ENCODE measurements around the gene DCTN3. TPM values are rescaled to one million over a fixed set of nuclear protein-coding genes. Genes with fewer than 3 reads are reported as not detected.

DCTN3 gene
- total RNA-seq, 1 donor from 2014 or later, result 94.8 TPM

GRCh38 chr9:34573599-34574325 lies 46.5 kb downstream of the DCTN3 start:
- H3K4me3 Mint-ChIP-seq (ENCODE audit: unreplicated experiment), result no peak overlapping the region
- no peak overlapping the region for H3K27ac ChIP-seq (ENCODE audit: low read depth, low read length)

DNA sequence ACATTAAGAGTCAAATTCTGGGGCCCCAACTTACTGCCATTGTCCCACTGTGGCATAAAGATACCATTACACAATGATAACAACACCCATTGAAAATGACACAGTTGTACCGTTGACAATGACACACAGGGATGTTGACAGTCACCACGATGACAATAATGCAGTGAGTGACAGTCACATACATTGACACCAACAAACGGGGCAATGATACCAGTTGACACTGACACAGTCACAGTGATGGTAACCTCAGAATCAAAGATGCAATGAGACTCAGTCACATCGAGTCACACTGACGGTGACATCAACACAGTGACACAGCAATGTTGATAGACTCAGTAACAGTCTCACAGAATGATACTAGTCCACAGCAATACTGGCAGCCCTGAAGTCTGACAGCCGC lies 47.7 kb downstream of the DCTN3 start:
- H3K79me2 ChIP-seq (ENCODE audit: insufficient read depth, low read length), result no peaks in the 10 kb centered on the region
- no peak for TF ChIP-seq CTCF (IDR thresholded peaks at IDR 0.05; ENCODE audit: insufficient read depth, low read depth, low read length)
- no peak for TF ChIP-seq EZH2 (IDR thresholded peaks at IDR 0.05; ENCODE audit: insufficient read depth, low read length)
- Mint-ChIP-seq H3K4me1 (ENCODE audit: low read depth, unreplicated experiment) (peaks cover 32% of the 10 kb centered on the region), H3K27ac (ENCODE audit: unreplicated experiment) (no peak overlapping the region), H3K27me3 (ENCODE audit: low read depth, unreplicated experiment) (peaks cover 37% of the 10 kb centered on the region), H3K9me3 (ENCODE audit: unreplicated experiment) (peaks cover 1% of the 10 kb centered on the region), H3K4me3 (ENCODE audit: unreplicated experiment) (no peak overlapping the region), H3K36me3 (ENCODE audit: low read depth, unreplicated experiment) (peaks cover 2% of the 10 kb centered on the region)
- H4K20me1 ChIP-seq (ENCODE audit: insufficient read depth, low read length), result peaks cover 10% of the 10 kb centered on the region
- H3K36me3 ChIP-seq (ENCODE audit: insufficient read depth, low read length), result no peaks in the 10 kb centered on the region
- H3K4me3 ChIP-seq (ENCODE audit: insufficient read depth, low read depth, low read length), result no peak overlapping the region
- peaks cover 40% of the 10 kb centered on the region for H3K27me3 ChIP-seq (ENCODE audit: insufficient read depth, low read length)
- no peaks in the 10 kb centered on the region for H3K4me1 ChIP-seq (ENCODE audit: insufficient read depth, low read length)
- FAIRE-seq, result no peak
- H3K9me3 ChIP-seq (ENCODE audit: insufficient read depth, low read depth, low read length), result no peaks in the 10 kb centered on the region
- no peak overlapping the region for H3K9ac ChIP-seq (ENCODE audit: low read length)
- no peak overlapping the region for H2AFZ ChIP-seq (ENCODE audit: low read depth, low read length)
- no peak overlapping the region for H3K27ac ChIP-seq (ENCODE audit: low read depth, low read length)
- DNase-seq (ENCODE audit: low read depth), result no peak
- H3K4me2 ChIP-seq (ENCODE audit: low read length), result no peak overlapping the region

More at GRCh38 chr9:34573599-34574325, 46.5 kb downstream of the DCTN3 start:
- H3K36me3 Mint-ChIP-seq (ENCODE audit: low read depth, unreplicated experiment), result no peaks in the 10 kb centered on the region
- DNase-seq (ENCODE audit: low read depth) (no peak), FAIRE-seq (no peak)
- Histone ChIP-seq H3K27me3 (ENCODE audit: insufficient read depth, low read length) (peaks cover 46% of the 10 kb centered on the region), H3K79me2 (ENCODE audit: insufficient read depth, low read length) (no peaks in the 10 kb centered on the region), H3K4me2 (ENCODE audit: low read length) (no peak overlapping the region), H3K36me3 (ENCODE audit: insufficient read depth, low read length) (no peaks in the 10 kb centered on the region), H3K4me3 (ENCODE audit: insufficient read depth, low read depth, low read length) (no peak overlapping the region), H3K9ac (ENCODE audit: low read length) (no peak overlapping the region), H3K4me1 (ENCODE audit: insufficient read depth, low read length) (peaks cover 4% of the 10 kb centered on the region), H2AFZ (ENCODE audit: low read depth, low read length) (no peak overlapping the region), H4K20me1 (ENCODE audit: insufficient read depth, low read length) (peaks cover 13% of the 10 kb centered on the region), H3K9me3 (ENCODE audit: insufficient read depth, low read depth, low read length) (no peaks in the 10 kb centered on the region)
- peaks cover 36% of the 10 kb centered on the region for H3K4me1 Mint-ChIP-seq (ENCODE audit: low read depth, unreplicated experiment)
- no peak for TF ChIP-seq EZH2 (IDR thresholded peaks at IDR 0.05; ENCODE audit: insufficient read depth, low read length)
- no peak for TF ChIP-seq CTCF (IDR thresholded peaks at IDR 0.05; ENCODE audit: insufficient read depth, low read depth, low read length)
- peaks cover 29% of the 10 kb centered on the region for H3K27me3 Mint-ChIP-seq (ENCODE audit: low read depth, unreplicated experiment)
- no peak overlapping the region for H3K27ac Mint-ChIP-seq (ENCODE audit: unreplicated experiment)
- H3K9me3 Mint-ChIP-seq (ENCODE audit: unreplicated experiment), result no peaks in the 10 kb centered on the region

DNA sequence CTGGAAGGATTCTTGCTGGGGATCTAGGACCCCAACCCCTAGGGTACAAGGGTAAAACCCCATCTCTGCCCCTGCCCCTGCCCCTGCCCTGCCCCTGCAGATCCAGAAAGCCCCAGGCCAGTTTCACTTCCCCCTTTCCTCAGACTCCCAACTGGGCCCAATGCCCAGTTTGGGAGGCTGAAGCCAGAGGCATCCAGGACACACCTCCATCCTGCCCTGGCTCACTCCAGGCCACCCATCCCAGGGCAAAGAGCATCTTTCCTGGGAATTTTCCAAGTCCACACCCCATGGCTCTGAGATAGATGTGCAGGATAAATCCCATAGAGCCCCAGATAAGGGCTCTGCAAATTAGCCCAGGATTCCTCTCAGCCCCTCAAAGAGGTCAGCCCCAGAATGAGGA lies 48.2 kb downstream of the DCTN3 start:
- Mint-ChIP-seq H3K27ac (ENCODE audit: unreplicated experiment) (no peak overlapping the region), H3K27me3 (ENCODE audit: low read depth, unreplicated experiment) (peaks cover 42% of the 10 kb centered on the region), H3K36me3 (ENCODE audit: low read depth, unreplicated experiment) (peaks cover 5% of the 10 kb centered on the region), H3K4me1 (ENCODE audit: low read depth, unreplicated experiment) (peaks cover 29% of the 10 kb centered on the region), H3K4me3 (ENCODE audit: unreplicated experiment) (no peak overlapping the region), H3K9me3 (ENCODE audit: unreplicated experiment) (peaks cover 1% of the 10 kb centered on the region)
- no peak for TF ChIP-seq CTCF (IDR thresholded peaks at IDR 0.05; ENCODE audit: insufficient read depth, low read depth, low read length)
- no peak for TF ChIP-seq EZH2 (IDR thresholded peaks at IDR 0.05; ENCODE audit: insufficient read depth, low read length)
- DNase-seq (ENCODE audit: low read depth) (no peak), FAIRE-seq (no peak)
- H4K20me1 ChIP-seq (ENCODE audit: insufficient read depth, low read length), result peaks cover 8% of the 10 kb centered on the region
- no peaks in the 10 kb centered on the region for H3K36me3 ChIP-seq (ENCODE audit: insufficient read depth, low read length)
- H3K4me2 ChIP-seq (ENCODE audit: low read length), result no peak overlapping the region
- no peaks in the 10 kb centered on the region for H3K9me3 ChIP-seq (ENCODE audit: insufficient read depth, low read depth, low read length)
- no peak overlapping the region for H3K27ac ChIP-seq (ENCODE audit: low read depth, low read length)
- no peak overlapping the region for H3K9ac ChIP-seq (ENCODE audit: low read length)
- no peaks in the 10 kb centered on the region for H3K4me1 ChIP-seq (ENCODE audit: insufficient read depth, low read length)
- H3K79me2 ChIP-seq (ENCODE audit: insufficient read depth, low read length), result no peaks in the 10 kb centered on the region
- no peak overlapping the region for H3K4me3 ChIP-seq (ENCODE audit: insufficient read depth, low read depth, low read length)
- peaks cover 42% of the 10 kb centered on the region for H3K27me3 ChIP-seq (ENCODE audit: insufficient read depth, low read length)
- no peak overlapping the region for H2AFZ ChIP-seq (ENCODE audit: low read depth, low read length)

All from astrocyte (in vitro differentiated cells and primary cell).